Measurements from ENCODE around the gene GSTO1.
A peak's percentile ranks its signal among the peaks of the same experiment; 100 is the strongest.

The GSTO1 gene

DNA sequence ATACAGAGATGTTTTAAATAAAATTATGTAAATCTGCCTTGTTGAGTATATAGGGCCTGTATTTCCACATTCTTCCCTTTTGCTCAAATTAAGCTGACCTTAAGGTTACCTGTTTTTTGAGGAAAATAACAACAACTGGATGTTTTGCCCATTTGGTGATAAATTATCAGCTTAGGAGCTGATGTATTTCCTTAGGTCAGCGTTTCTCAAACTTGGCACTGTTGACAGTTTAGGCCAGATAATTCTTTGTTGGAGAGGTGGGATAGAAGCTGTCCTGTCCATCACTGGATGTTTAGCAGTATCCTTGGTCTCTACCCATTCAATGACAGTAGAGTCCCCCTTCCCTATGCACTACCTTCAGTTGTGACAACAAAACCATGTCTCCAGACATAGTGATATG lies 21.5 kb downstream of the GSTO1 start:
- no peak for DNase-seq (ENCODE audit: low spot score)

DNA sequence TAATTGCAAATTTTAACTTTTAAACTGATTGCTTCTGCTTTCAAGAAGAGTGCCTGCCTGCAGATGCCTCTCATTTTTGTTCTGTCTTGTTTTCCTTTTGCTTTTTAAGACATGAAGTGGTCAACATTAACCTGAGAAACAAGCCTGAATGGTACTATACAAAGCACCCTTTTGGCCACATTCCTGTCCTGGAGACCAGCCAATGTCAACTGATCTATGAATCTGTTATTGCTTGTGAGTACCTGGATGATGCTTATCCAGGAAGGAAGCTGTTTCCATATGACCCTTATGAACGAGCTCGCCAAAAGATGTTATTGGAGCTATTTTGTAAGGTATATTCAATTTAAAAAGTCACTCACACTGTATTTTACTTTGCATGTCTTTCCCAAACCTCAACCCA lies 23.1 kb downstream of the GSTO1 start:
- no peak for DNase-seq (ENCODE audit: low spot score)

- DNase-seq (ENCODE audit: low spot score) = no peak
Observed at GRCh38 chr10:104279550-104280259, 25.0 kb downstream of the GSTO1 start.

DNA sequence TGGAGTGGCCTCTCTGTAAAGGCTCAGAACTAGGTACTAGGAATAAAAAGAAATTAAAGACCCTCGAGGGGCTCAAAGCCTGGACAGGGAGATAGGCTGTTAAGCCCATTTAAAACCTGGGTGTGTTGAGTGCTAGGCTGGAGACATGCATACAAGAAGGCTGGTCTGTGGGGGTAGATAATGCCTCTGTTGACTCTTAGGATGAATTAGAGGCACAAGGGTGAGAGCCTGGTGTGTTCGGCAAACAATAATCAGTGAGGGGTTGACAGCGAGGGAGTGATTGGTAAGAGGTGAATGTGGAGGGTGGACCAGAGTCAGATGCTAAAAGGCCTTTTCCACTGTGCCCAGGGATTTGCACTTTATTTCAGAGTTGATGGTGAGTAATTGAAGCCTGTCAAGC lies 27.0 kb downstream of the GSTO1 start:
- DNase-seq (ENCODE audit: low spot score) = no peak

GRCh38 chr10:104284846-104285245 lies 30.2 kb downstream of the GSTO1 start:
- DNase-seq (ENCODE audit: low spot score) = no peak

DNA sequence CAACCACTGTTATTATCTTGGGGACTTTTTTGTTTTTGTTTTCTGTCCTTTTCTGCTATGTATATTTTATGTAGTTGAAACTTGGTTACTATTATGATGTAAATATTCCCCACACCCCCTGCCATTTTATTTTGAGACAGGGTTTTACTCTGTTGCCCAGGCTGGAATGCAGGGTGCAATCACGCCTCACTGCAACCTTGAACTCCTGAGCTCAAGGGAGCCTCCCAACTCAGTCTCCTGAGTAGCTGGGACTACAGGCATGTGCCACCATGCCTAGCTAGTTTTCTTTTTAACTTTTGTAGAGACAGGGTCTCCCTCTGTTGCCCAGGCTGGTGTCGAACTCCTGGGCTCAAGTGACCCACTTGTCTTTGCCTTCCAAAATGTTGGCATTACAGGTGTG lies 32.2 kb downstream of the GSTO1 start:
- no peak for DNase-seq (ENCODE audit: low spot score)

- peak; percentile 67 for DNase-seq (ENCODE audit: low spot score)
Observed at GRCh38 chr10:104288355-104288754, 33.7 kb downstream of the GSTO1 start.

GRCh38 chr10:104291439-104291951 lies 36.8 kb downstream of the GSTO1 start:
- DNase-seq (ENCODE audit: low spot score) = peak; percentile 70

DNA sequence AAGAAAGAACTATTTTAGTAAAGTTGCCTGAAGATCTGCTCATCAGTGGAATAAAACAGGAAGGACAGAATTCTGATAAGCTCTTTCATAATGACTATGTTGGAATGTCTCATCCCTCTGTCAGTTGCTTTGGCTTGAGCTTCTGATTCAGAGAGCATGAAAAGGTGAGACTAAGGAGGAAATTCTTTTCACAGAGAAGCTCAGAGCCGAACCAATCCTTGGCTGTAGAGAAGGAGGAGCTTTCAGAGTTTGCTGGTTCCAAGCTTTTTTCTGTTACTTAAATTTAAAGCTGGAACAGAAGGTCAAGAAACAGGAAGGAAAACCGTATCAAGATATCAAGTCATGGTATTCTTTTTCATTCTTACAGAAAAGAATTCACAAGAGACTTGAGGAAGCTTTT lies 38.3 kb downstream of the GSTO1 start:
- DNase-seq (ENCODE audit: low spot score) = no peak

DNA sequence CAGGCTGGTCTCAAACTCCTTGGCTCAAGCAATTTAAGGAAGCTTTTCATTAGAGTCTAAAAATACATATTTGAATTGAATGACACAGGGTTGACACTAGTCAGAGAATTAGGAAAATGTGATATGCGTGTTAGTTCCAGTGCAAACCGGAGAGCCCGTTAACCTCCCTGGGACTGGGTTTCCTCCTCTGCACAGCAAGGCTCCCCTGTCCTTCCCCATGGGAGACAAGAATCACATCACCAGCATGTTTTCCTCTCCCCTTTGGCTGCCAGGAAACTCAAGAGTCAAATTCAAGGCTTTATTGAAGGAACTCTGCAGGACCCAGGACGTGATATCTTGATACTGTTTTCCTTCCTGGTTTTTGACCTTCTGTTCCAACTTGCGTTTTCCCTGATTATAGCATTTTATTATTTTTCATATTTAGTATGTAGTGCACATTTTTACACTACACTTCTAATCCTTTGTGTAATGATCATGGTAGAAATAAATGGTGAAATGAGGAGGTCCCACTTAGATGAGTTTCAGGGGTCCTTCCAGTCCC lies 39.2 kb downstream of the GSTO1 start:
- DNase-seq (ENCODE audit: low spot score) = no peak

- DNase-seq (ENCODE audit: low spot score) = no peak
Observed at GRCh38 chr10:104296687-104297436, 42.2 kb downstream of the GSTO1 start.

- DNase-seq (ENCODE audit: low spot score) = peak; percentile 47
Observed at GRCh38 chr10:104297697-104298660, 43.3 kb downstream of the GSTO1 start.

DNA sequence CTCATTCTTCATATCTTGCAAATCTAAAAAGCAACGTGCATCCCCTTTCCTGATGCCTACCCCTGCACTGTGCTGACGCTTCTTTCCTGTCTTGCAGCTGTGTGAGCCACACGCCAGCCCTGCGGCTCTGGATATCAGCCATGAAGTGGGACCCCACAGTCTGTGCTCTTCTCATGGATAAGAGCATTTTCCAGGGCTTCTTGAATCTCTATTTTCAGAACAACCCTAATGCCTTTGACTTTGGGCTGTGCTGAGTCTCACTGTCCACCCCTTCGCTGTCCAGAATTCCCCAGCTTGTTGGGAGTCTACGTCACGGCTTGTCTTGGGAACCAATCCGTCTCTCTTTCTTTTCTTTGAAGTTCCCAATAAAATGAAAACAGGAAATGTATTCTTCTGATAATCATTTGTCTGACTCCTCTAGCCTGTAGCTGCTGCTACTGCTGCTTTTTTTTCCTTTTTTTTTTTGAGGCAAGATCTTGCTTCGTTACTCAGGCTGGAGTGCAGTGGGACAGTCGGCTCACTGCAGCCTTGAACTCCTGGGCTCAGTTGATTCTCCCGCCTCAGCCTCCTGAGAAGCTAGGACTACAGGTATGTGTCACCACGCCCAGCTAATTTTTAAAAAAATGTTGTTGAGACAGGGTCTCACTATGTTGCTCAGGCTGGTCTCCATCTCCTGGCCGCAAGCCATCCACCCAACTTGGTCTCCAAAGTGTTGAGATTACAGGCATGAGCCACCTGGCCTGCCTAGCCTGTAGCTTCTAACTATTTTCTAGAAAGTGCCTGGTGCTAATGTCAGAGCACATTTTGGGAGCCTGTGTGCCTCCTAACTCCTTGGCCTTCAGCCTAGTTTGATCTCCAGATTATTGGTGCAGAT lies 44.6 kb downstream of the GSTO1 start:
- DNase-seq (ENCODE audit: low spot score) = no peak

DNA sequence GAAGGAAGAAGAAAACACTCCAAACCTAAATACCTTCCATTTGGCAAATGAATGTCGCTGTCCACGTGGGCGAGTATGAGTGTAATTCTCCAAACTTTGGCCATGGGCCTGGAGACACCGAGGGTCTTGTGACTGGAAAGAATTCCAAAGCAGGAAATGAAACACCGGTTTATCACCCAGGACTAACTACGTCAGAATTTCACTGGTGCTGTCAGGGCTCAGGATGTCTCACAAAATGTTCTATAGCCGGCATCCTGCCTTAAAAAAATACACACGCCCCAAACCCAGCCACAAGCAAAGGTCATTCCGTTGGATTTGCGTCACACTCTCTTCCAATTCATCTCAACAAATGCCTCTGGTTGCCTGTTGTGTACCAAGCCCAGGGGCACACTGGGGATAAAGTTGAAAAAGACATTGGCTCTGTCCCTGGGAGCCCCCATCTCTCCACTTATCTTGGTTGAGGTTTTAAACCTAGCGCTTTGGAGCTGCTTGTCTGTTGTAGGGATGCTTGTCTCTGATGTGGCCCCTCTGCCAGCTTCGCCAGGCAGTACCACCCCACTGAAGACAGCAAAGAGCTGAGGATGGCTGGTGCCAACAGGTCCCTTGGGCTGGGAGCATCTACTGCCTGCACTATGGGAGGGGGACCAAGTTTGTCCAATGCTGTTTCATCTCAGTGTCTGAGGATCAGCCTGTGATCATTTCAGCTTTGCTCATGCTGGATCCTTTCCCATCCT lies 45.5 kb downstream of the GSTO1 start:
- DNase-seq (ENCODE audit: low spot score) = no peak

- DNase-seq (ENCODE audit: low spot score) = no peak
Observed at GRCh38 chr10:104300736-104301292, 46.1 kb downstream of the GSTO1 start.

DNA sequence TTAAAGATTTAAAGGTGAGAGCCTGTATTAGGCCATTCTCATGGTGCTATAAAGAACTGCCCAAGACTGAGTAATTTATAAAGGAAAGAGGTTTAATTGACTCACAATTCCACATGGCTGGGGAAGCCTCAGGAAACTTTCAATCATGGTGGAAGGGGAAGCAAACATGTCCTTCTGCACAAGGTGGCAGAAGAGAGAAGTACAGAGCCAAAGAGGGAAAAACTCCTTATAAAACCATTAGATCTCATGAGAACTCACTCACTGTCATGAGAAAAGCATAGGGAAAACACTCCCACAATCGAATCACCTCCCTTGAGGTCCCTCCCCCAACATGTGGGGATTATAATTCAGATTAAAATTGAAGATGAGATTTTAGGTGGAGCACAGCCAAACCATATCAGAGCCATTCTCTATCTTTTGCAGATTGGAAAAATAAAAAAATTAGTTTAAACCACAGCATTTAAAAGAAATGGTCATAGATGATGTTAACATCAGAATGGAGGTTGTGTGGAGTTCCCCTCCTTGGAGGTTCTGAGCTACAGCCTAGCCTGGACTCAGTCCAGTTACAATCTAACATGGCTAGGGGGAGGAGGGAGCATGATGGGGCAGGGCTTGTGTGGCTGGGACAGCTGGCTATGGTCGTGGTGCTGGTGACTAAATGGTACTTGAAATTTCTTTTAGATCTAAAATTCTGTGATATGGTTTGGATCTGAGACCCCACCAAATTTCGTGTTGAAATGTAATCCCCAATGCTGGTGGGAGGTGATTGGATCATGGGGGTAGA lies 47.4 kb downstream of the GSTO1 start:
- no peak for DNase-seq (ENCODE audit: low spot score)

- DNase-seq (ENCODE audit: low spot score) = no peak
Observed at GRCh38 chr10:104303594-104304355, 49.1 kb downstream of the GSTO1 start.

DNA sequence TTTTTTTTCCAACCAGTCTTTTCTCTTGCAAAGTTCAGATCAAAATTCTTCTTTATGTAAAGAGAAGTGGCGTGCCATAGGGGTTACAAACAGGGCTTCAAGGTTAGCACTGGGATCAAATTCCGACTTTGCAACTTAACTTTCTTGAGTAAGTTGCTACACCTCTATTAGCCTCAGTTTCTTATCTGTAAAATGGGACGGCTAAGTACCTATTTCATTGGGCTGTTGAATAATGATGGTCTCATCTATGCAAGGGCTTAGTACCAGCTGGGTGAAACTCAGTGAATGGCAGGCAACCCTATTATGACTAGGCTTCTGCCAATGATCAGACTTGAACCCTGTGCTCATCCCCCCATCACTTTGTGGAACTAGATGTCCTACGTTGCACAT lies 49.7 kb downstream of the GSTO1 start:
- DNase-seq (ENCODE audit: low spot score) = no peak
